DMS 273 treated with DMSO at 0.1 percent for 48 hours (cell line): ENCODE measurements around the gene CFHR3.
"Not testable (repeated sequence)": the region's sequence is repeated elsewhere in the genome, so short reads cannot be mapped to it uniquely, and the experiment has no call there.

ENCODE experiments used
- DNase-seq: peaks from one replicate; lab custom pipeline; 2025; lab: John Stamatoyannopoulos, UW

The CFHR3 gene

GRCh38 chr1:196774603-196775002 lies at the start of gene CFHR3:
Gene CFHR3, plus strand, starts transcription at chr1:196774840. Its CDS starts 47 bp downstream, at chr1:196774887.
- DNase-seq = no peak

- DNase-seq = no peak
Measured at GRCh38 chr1:196732526-196732925, 42.1 kb upstream of the CFHR3 start.

GRCh38 chr1:196733091-196733970 lies 41.3 kb upstream of the CFHR3 start:
- no peak for DNase-seq

GRCh38 chr1:196734006-196734405 lies 40.6 kb upstream of the CFHR3 start:
- DNase-seq = no peak

GRCh38 chr1:196734460-196734859 lies 40.2 kb upstream of the CFHR3 start:
- no peak for DNase-seq

- no peak for DNase-seq
Measured at GRCh38 chr1:196738730-196739129, 35.9 kb upstream of the CFHR3 start.

GRCh38 chr1:196743244-196743643 lies 31.4 kb upstream of the CFHR3 start:
- not testable (repeated sequence) for DNase-seq

- DNase-seq = not testable (repeated sequence)
Measured at GRCh38 chr1:196765019-196765740, 9.5 kb upstream of the CFHR3 start.

- DNase-seq = not testable (repeated sequence)
Measured at GRCh38 chr1:196769823-196770222, 4.8 kb upstream of the CFHR3 start.

- DNase-seq = no peak
Measured at GRCh38 chr1:196773713-196774112, 927 bp upstream of the CFHR3 start.

- DNase-seq = no peak
Measured at GRCh38 chr1:196774175-196774574, 465 bp upstream of the CFHR3 start.

- DNase-seq = no peak
Measured at GRCh38 chr1:196777603-196778002, 3.0 kb downstream of the CFHR3 start.

GRCh38 chr1:196779093-196779492 lies 4.5 kb downstream of the CFHR3 start:
- no peak for DNase-seq

- DNase-seq = not testable (repeated sequence)
Measured at GRCh38 chr1:196791252-196791651, 16.6 kb downstream of the CFHR3 start.

- DNase-seq = not testable (repeated sequence)
Measured at GRCh38 chr1:196794103-196794502, 19.5 kb downstream of the CFHR3 start.

GRCh38 chr1:196797891-196798290 lies 23.3 kb downstream of the CFHR3 start:
- DNase-seq = no peak

GRCh38 chr1:196801920-196802319 lies 27.3 kb downstream of the CFHR3 start:
- DNase-seq = not testable (repeated sequence)

- DNase-seq = no peak
Measured at GRCh38 chr1:196808529-196809235, 34.0 kb downstream of the CFHR3 start.

- not testable (repeated sequence) for DNase-seq
Measured at GRCh38 chr1:196817442-196817841, 42.8 kb downstream of the CFHR3 start.

- DNase-seq = not testable (repeated sequence)
Measured at GRCh38 chr1:196819531-196819930, 44.9 kb downstream of the CFHR3 start, which contains the start of gene CFHR1. Gene CFHR1, plus strand, starts transcription at chr1:196819731. Its CDS starts 114 bp downstream, at chr1:196819845.

GRCh38 chr1:196827860-196828259 lies 53.2 kb downstream of the CFHR3 start:
- DNase-seq = not testable (repeated sequence)
